ENCODE data around the gene SUPT16H. TPM values are rescaled to one million over a fixed set of nuclear protein-coding genes. Genes with fewer than 3 reads are reported as not detected.

Gene SUPT16H
- 201 and 209 TPM in 2 replicates for total RNA-seq (2021; fragmentation: NEBNext Ultra II Directional; extraction: Animal tissue kit (Norgen Biotek cat#: 25700))
- polyA plus RNA-seq (2011; rRNA removed) = 93.1 and 138 TPM in 2 replicates
- polyA plus RNA-seq (2011; cell fraction: cytosol; rRNA removed) = 133 TPM
- polyA plus RNA-seq (2011; cell fraction: nucleus; rRNA removed) = 101 TPM
- polyA plus RNA-seq (2012, experiment 1 of 2) = 170 to 199 TPM (median 181 TPM) in 4 replicates
- polyA plus RNA-seq (2012, experiment 2 of 2) = 18.0 TPM
- polyA plus RNA-seq (2013, experiment 1 of 2) = 138 TPM
- polyA plus RNA-seq (2013, experiment 2 of 2) = 140 TPM
- polyA minus RNA-seq (2011; rRNA and poly(A)+ RNA removed) = 155 and 167 TPM in 2 replicates
- 84.6 TPM for polyA minus RNA-seq (2011; cell fraction: cytosol; rRNA and poly(A)+ RNA removed)
- polyA minus RNA-seq (2011; cell fraction: nucleus; rRNA and poly(A)+ RNA removed) = 119 TPM
- long read RNA-seq, experiment 1, full-length matches to known transcripts = 7 of 201 reads
- long read RNA-seq, experiment 1, partial matches to known transcripts = 186 of 201 reads
- long read RNA-seq, experiment 1, other reads (novel, unspliced or antisense) = 8 of 201 reads
- long read RNA-seq, experiment 2, full-length matches to known transcripts = 18 of 151 reads
- long read RNA-seq, experiment 2, partial matches to known transcripts = 119 of 151 reads
- long read RNA-seq, experiment 2, other reads (novel, unspliced or antisense) = 14 of 151 reads

DNA sequence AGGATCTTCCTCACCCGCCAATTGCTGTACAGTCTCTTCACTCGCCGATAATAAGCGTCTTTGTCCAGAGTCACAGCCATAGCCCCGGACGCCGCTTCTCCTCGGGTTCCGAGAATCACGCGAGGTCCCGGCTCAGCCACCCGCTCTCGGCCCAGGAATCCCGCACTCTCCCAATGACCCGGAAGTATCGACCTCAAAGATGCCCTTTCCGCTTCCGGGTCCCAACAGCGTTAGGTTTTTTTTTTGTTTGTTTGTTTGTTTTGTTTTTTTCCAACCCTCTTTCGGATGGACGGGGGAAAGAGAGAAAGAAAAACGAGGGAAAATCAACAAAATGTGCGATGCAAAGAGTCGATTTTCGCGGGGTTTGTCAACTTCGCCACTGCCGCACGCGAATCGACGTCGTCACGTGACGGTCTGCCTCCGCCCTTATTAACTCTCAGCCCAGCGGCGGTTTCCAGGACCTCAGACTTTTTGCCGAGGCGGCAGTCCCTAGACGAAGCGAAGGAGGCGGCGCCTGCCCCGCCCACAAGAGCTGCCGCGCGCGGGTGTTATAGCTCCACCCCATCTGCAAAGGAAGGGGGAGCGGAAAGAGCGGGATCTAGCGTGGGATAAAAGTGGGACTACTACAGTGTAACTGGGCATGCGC is at the start of gene SUPT16H:
SUPT16H (minus strand) TSS at position 172 of the 646 bp plus-strand sequence; CDS start at position 80, 92 bp downstream.
- H3K9ac ChIP-seq (replicated peaks in 1 of 4; ENCODE audit: extremely low read depth in 1 of 4, low read depth in 3 of 4, low read length in 3 of 4) = peak within 1 kb of the TSS; percentile 95 to 99 (median 97)
- ChIA-PET CTCF (ENCODE audit: partially characterized antibody) (interaction anchor here (0.6 kb wide), 1 partner anchor 478 kb away, joined by 3 read pairs; no protein-coding TSS in a partner anchor), POLR2A (ENCODE audit: partially characterized antibody) (interaction anchor here (0.6 to 2.2 kb wide), 21 partner anchors 9 to 169 kb away, joined by 3 to 15 read pairs (median 4); partner anchors contain the start of genes RAB2B and TOX4)
- H3K36me3 ChIP-seq (ENCODE audit: control insufficient read depth in 2 of 4, insufficient read depth in 4 of 4, low read length in 3 of 4) = peaks cover 4 to 31% (median 19%) of the 10 kb centered on the region in 4 experiments
- H4K91ac ChIP-seq (replicated peaks; ENCODE audit: insufficient read length, low read length) = peak within 1 kb of the TSS; percentile 36
- H3K14ac ChIP-seq (ENCODE audit: insufficient read length) = no peak within 1 kb of the TSS
- H4K20me1 ChIP-seq (replicated peaks in 1 of 2; ENCODE audit: control insufficient read depth in 1 of 2, insufficient read depth in 2 of 2, low read length in 2 of 2) = peaks cover 3 to 5% of the 10 kb centered on the region in 2 experiments
- no peak within 1 kb of the TSS for H3K23ac ChIP-seq (ENCODE audit: insufficient read length)
- H3K9me3 ChIP-seq (ENCODE audit: insufficient read depth in 2 of 2, low read depth in 1 of 2, low read length in 1 of 2) = no peaks in the 10 kb centered on the region
- H3K4ac ChIP-seq (replicated peaks; ENCODE audit: insufficient read length, low read depth, low read length) = no peak within 1 kb of the TSS
- peak within 1 kb of the TSS; percentile 84; the same call in 1 of the 2 replicates for H2AK5ac ChIP-seq (ENCODE audit: low read depth, low read length)
- peak within 1 kb of the TSS; percentile 91 for H2AFZ ChIP-seq (ENCODE audit: low read length)
- no peak within 1 kb of the TSS for H2BK20ac ChIP-seq (ENCODE audit: low read length)
- H3K18ac ChIP-seq (ENCODE audit: extremely low read depth, low read length) = peak within 1 kb of the TSS; percentile 44
- peak within 1 kb of the TSS; percentile 80 for H3K56ac ChIP-seq (replicated peaks; ENCODE audit: insufficient read length, low read depth, low read length)
- DNase-seq (ENCODE audit: low read depth in 1 of 2, low spot score in 2 of 2) (peak; percentile 92), FAIRE-seq (peak; percentile 66)
- peak within 1 kb of the TSS; percentile 74 to 96 for H3K4me2 ChIP-seq (ENCODE audit: insufficient read depth in 1 of 2, low read depth in 2 of 2, low read length in 2 of 2)
- peaks cover 3% of the 10 kb centered on the region; the same call in 1 of the 2 replicates for H3K79me1 ChIP-seq (ENCODE audit: low read depth, low read length)
- H2BK12ac ChIP-seq (ENCODE audit: low read depth, low read length) = no peak within 1 kb of the TSS; the same call in 1 of the 2 replicates
- H2BK15ac ChIP-seq (ENCODE audit: low read length) = no peak within 1 kb of the TSS; the same call in 1 of the 2 replicates
- H2BK120ac ChIP-seq (replicated peaks; ENCODE audit: low read depth, low read length) = no peak within 1 kb of the TSS
- H3K4me3 ChIP-seq (ENCODE audit: extremely low read depth in 1 of 4, insufficient read depth in 2 of 4, low read depth in 3 of 4, low read length in 4 of 4) = peak within 1 kb of the TSS; percentile 98 to 100 (median 99)
- 1% methylated on average over 54 of the region's 54 CpGs; no CpG with 5 or more reads in 1 of the 2 experiments for WGBS, 2 experiments (ENCODE audit: extremely low coverage in 1 of 2, insufficient coverage in 1 of 2, insufficient read length in 1 of 2, insufficient replicate concordance in 2 of 2, low coverage in 1 of 2, low lambda C conversion rate in 2 of 2, missing lambda C conversion rate in 1 of 2)
- peak within 1 kb of the TSS; percentile 88 for H2BK5ac ChIP-seq (ENCODE audit: low read depth, low read length)
- H3K27ac ChIP-seq (ENCODE audit: low read depth, low read length) = peak within 1 kb of the TSS; percentile 94
- H3K79me2 ChIP-seq (ENCODE audit: control insufficient read depth in 1 of 2, insufficient read depth in 2 of 2, low read length in 2 of 2) = peaks cover 18 to 48% of the 10 kb centered on the region in 2 experiments
- H3K27me3 ChIP-seq (replicated peaks in 1 of 4; ENCODE audit: control insufficient read depth in 3 of 4, extremely low read depth in 1 of 4, insufficient read depth in 3 of 4, low read length in 3 of 4) = no peaks in the 10 kb centered on the region
- H3K23me2 ChIP-seq (ENCODE audit: low read depth, low read length) = peaks cover 8% of the 10 kb centered on the region; the same call in 1 of the 2 replicates
- peak within 1 kb of the TSS; percentile 25 for H4K5ac ChIP-seq (ENCODE audit: insufficient read length, low read depth, low read length)
- peak within 1 kb of the TSS; percentile 97; the same call in 1 of the 2 replicates for H4K8ac ChIP-seq (ENCODE audit: extremely low read depth, insufficient read depth, low read length)
- H3K4me1 ChIP-seq (replicated peaks in 1 of 4; ENCODE audit: control insufficient read depth in 3 of 4, insufficient read depth in 4 of 4, low read length in 3 of 4) = peaks cover 0 to 3% (median 0%) of the 10 kb centered on the region in 4 experiments; a peak in 3 of 7 replicates
- TF ChIP-seq CTBP2 (IDR thresholded peaks at IDR 0.05; ENCODE audit: borderline replicate concordance, insufficient read depth, insufficient read length, low read length) (peak; percentile 53), GABPA (IDR thresholded peaks at IDR 0.05; ENCODE audit: borderline replicate concordance, insufficient read depth, low read length) (peak; percentile 94), BACH1 (IDR thresholded peaks at IDR 0.05; ENCODE audit: low read length) (peak; percentile 76), CREB1 (IDR thresholded peaks at IDR 0.05) (peak; percentile 44; the same call in 1 of the 2 replicates), GTF2F1 (IDR thresholded peaks at IDR 0.05; ENCODE audit: borderline replicate concordance, low read depth, low read length) (0 out of 2 replicates have a peak, but pooled peaks have one; percentile 51)
- TF ChIP-seq, protein P1, sequence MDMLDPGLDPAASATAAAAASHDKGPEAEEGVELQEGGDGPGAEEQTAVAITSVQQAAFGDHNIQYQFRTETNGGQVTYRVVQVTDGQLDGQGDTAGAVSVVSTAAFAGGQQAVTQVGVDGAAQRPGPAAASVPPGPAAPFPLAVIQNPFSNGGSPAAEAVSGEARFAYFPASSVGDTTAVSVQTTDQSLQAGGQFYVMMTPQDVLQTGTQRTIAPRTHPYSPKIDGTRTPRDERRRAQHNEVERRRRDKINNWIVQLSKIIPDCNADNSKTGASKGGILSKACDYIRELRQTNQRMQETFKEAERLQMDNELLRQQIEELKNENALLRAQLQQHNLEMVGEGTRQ (IDR thresholded peaks at IDR 0.05; ENCODE audit: low read length) = peak; percentile 94
- TF ChIP-seq, protein P2, sequence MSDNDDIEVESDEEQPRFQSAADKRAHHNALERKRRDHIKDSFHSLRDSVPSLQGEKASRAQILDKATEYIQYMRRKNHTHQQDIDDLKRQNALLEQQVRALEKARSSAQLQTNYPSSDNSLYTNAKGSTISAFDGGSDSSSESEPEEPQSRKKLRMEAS (IDR thresholded peaks at IDR 0.05) = peak; percentile 80
